Measurements from ENCODE around the gene NEK11. TPM values are rescaled to one million over a fixed set of nuclear protein-coding genes. Genes with fewer than 3 reads are reported as not detected.

Gene NEK11
- total RNA-seq, 4 donors from 2014 or later: 2.3 to 25.2 (median 8.4) TPM

DNA sequence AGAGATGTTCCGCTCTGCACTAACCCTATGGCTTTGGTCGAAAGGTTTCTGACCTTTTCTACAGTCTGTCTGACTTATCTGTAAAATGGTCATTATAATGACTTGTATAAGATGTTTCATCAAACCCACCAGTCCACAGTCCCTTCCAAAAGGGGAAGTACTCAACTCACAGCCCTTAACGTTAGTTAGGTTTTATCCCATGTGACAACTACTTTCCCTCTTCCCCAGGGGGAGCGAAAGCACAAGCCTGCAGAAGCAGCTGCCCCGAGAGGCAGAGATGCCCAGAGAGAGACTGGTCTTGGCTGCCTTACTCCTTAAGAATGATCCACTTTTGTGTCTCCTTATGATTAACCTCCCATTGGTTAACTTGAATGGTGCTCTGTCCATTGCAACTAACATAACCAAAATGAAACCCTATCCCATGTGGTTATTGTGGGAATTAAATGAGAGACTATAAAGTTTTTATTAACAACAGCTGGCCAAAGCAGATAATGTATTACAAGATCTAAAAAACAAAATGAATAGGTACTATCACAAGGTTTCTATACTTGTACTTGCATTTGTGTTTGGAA, 6.5 kb upstream of the NEK11 start:
- Histone ChIP-seq H3K36me3 (no peaks in the 10 kb centered on the region), H3K4me3 (no peak overlapping the region), H3K9me3 (no peaks in the 10 kb centered on the region), H3K4me1 (peaks cover 2 to 4% of the 10 kb centered on the region in 2 donors), H3K27me3 (no peaks in the 10 kb centered on the region), H3K27ac (no peak overlapping the region)
- no peak for TF ChIP-seq POLR2A (IDR thresholded peaks at IDR 0.05)
- TF ChIP-seq, protein P1, sequence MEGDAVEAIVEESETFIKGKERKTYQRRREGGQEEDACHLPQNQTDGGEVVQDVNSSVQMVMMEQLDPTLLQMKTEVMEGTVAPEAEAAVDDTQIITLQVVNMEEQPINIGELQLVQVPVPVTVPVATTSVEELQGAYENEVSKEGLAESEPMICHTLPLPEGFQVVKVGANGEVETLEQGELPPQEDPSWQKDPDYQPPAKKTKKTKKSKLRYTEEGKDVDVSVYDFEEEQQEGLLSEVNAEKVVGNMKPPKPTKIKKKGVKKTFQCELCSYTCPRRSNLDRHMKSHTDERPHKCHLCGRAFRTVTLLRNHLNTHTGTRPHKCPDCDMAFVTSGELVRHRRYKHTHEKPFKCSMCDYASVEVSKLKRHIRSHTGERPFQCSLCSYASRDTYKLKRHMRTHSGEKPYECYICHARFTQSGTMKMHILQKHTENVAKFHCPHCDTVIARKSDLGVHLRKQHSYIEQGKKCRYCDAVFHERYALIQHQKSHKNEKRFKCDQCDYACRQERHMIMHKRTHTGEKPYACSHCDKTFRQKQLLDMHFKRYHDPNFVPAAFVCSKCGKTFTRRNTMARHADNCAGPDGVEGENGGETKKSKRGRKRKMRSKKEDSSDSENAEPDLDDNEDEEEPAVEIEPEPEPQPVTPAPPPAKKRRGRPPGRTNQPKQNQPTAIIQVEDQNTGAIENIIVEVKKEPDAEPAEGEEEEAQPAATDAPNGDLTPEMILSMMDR (IDR thresholded peaks at IDR 0.05): no peak
- intact Hi-C loops (cut with DNase I; ENCODE audit: low total_unique reads): no loop called here
- no peak for DNase-seq

DNA sequence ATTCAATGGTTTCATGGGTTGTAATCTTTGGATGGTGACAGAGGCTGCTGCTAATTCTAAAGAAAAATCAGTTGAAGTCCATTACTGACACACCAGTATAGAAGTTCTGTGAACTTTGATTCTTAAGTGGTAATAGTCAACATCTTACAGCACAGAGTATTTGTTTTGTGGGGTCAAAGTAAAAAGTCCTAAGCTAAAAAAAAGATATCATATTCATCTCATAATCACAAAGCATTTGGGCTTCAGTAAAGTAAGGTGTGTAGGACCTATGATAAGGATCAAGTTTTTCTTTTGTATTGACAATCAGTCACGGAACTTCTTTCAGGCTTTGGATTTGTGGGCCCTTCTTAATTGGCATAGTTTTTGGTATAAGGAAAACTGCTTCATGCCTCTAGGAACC, 1.1 kb upstream of the NEK11 start:
- DNase-seq: no peak
- Histone ChIP-seq H3K27ac (no peak overlapping the region), H3K27me3 (no peaks in the 10 kb centered on the region), H3K4me3 (peak overlapping the region in 1 of 2 donors; percentile 87), H3K4me1 (peaks cover 0 to 5% of the 10 kb centered on the region in 2 donors), H3K36me3 (no peaks in the 10 kb centered on the region), H3K9me3 (no peaks in the 10 kb centered on the region)
- intact Hi-C loops (cut with DNase I; ENCODE audit: low total_unique reads): no loop called here
- TF ChIP-seq, protein P1 (IDR thresholded peaks at IDR 0.05): no peak
- no peak for TF ChIP-seq POLR2A (IDR thresholded peaks at IDR 0.05)

DNA sequence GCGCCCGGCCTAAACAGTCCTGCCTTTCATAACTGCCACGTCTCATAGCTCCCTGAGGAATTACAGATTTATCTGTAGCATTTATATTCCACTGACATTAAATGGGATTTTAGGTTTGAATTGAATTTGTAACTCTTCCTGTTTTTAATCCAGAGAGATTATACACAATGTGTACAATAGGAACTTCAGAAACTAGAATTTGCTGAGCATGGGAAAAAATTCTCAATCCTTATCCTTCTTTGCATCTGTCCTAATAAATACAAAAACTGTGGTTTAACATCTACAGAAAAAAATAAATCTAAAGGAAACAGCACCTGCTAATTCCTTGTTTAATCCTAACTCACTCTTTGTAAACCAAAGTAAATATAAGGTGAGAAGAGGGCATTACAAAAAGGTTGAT, 2.2 kb downstream of the NEK11 start:
- Histone ChIP-seq H3K4me3 (no peak overlapping the region), H3K36me3 (no peaks in the 10 kb centered on the region), H3K27ac (no peak overlapping the region), H3K9me3 (no peaks in the 10 kb centered on the region), H3K4me1 (peaks cover 0 to 5% of the 10 kb centered on the region in 2 donors), H3K27me3 (no peaks in the 10 kb centered on the region)
- DNase-seq: no peak
- intact Hi-C loops (cut with DNase I; ENCODE audit: low total_unique reads): no loop called here
- TF ChIP-seq, protein P1 (IDR thresholded peaks at IDR 0.05): no peak
- TF ChIP-seq POLR2A (IDR thresholded peaks at IDR 0.05): no peak

DNA sequence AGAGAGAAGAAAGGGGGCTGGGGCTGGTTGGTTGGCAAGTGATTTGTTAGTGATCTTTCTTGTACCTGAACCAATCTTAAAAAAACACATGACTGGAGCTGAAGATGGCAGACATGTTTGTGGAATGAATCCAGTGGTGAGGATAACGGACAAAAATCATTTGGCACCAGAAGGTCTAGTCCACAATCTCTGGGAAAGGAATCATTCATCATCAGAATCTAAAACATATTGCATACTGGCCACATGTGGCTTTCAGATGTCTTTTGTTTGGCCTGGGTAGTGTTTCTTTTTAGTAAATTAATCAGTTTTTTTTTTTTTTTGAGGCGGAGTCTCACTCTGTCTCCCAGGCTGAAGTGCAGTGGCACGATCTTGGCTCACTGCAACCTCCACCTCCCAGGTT, 5.0 kb downstream of the NEK11 start:
- no peaks in the 10 kb centered on the region for H3K9me3 ChIP-seq
- H3K4me1 ChIP-seq: no peaks in the 10 kb centered on the region
- no peak overlapping the region for H3K4me3 ChIP-seq
- no peak for TF ChIP-seq POLR2A (IDR thresholded peaks at IDR 0.05)
- TF ChIP-seq, protein P1 (IDR thresholded peaks at IDR 0.05): no peak
- no peaks in the 10 kb centered on the region for H3K36me3 ChIP-seq
- no peaks in the 10 kb centered on the region for H3K27me3 ChIP-seq
- DNase-seq: no peak
- intact Hi-C loops (cut with DNase I; ENCODE audit: low total_unique reads): no loop called here
- no peak overlapping the region for H3K27ac ChIP-seq

DNA sequence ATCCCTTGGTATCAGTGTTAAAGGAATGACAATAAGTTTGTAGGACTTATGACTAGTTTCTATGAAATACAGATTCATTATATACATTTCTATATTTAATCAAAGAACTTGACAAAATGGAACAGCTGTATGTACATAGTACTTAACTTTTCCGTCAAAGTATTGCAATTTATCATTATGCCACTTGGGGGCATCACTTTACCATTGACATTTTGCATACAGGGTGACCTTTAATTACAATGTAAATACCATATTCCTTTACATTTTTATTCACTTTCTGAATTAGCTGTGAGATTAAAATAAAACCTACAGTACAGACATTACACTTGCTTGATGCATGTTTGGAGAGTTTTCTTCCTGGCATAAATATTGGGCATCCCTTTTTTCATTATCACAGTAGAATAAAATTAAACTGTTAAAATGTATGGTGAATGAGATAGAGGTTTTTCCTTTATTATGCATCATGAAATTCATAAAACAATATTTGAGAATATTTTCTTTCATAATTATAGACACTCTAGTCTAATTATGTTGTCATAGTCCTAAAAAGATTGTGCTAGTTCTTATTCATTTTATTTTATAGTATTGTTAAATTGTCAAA, 6.9 kb downstream of the NEK11 start:
- Histone ChIP-seq H3K27ac (no peak overlapping the region), H3K4me3 (no peak overlapping the region), H3K9me3 (no peaks in the 10 kb centered on the region), H3K4me1 (no peaks in the 10 kb centered on the region), H3K36me3 (no peaks in the 10 kb centered on the region), H3K27me3 (no peaks in the 10 kb centered on the region)
- intact Hi-C loops (cut with DNase I; ENCODE audit: low total_unique reads): no loop called here
- no peak for DNase-seq
- TF ChIP-seq POLR2A (IDR thresholded peaks at IDR 0.05): no peak
- TF ChIP-seq, protein P1 (IDR thresholded peaks at IDR 0.05): peak in 1 of 4 experiments; percentile 17

Data from uterus (tissue), 4 donors.